SK-N-MC (cell line): ENCODE measurements around the gene DACT3.

Source experiments
- DNase-seq: peaks from one replicate; pipeline ENCODE4 v3.0.0-alpha.2; 2011; ENCODE audit warnings: low read depth, low spot score
- H3K27ac ChIP-seq: fragments of 200-600 bp; sonication (generic); 2 replicates; pipeline ENCODE4 v1.5.1; 2016; ENCODE audit warnings: mixed run types
- H3K36me3 ChIP-seq: fragments of 200-600 bp; sonication (generic); 2 replicates; pipeline ENCODE4 v1.6.1; 2017; ENCODE audit warnings: antibody characterized with exemption, low read length, mixed read lengths; ENCODE audit not compliant: insufficient read depth
- H3K4me3 ChIP-seq: fragments of 200-600 bp; sonication (generic); 2 replicates; pipeline ENCODE4 v1.5.1; 2016
- H3K9ac ChIP-seq: fragments of 200-600 bp; sonication (generic); 2 replicates; pipeline ENCODE4 v1.8.0; 2017; ENCODE audit warnings: mixed run types, mixed read lengths; ENCODE audit not compliant: insufficient read length
- H3K9me3 ChIP-seq: fragments of 200-600 bp; sonication (generic); 2 replicates; pipeline ENCODE4 v1.6.1; 2017; ENCODE audit warnings: low read depth, mild to moderate bottlenecking, antibody characterized with exemption, low read length, moderate library complexity, mixed read lengths
- EZH2 ChIP-seq: fragments of 200-600 bp; sonication (generic); IDR thresholded peaks from one replicate; pipeline ENCODE4 v1.6.1; 2017; ENCODE audit warnings: antibody characterized with exemption
- FOXP2 ChIP-seq: optimal IDR thresholded peaks from 2 replicates; pipeline ENCODE3; 2011; ENCODE audit warnings: mild to moderate bottlenecking, moderate library complexity; ENCODE audit not compliant: insufficient read depth; ENCODE audit errors: extremely low read length, control extremely low read depth
- POLR2AphosphoS5 ChIP-seq: IDR thresholded peaks from 2 replicates; pipeline ENCODE4 v1.6.1; 2012; ENCODE audit warnings: mild to moderate bottlenecking, low read depth, low read length, borderline replicate concordance

The DACT3 gene

GRCh38 chr19:46621191-46622117 lies 39.5 kb downstream of the DACT3 start:
- H3K36me3 ChIP-seq = no peaks in the 10 kb centered on the region
- no peak overlapping the region for H3K4me3 ChIP-seq
- no peaks in the 10 kb centered on the region for H3K9me3 ChIP-seq
- no peak overlapping the region for H3K27ac ChIP-seq
- no peak for TF ChIP-seq POLR2AphosphoS5
- TF ChIP-seq EZH2 = no peak
- no peak for TF ChIP-seq FOXP2
- DNase-seq = no peak
- H3K9ac ChIP-seq = no peak overlapping the region

DNA sequence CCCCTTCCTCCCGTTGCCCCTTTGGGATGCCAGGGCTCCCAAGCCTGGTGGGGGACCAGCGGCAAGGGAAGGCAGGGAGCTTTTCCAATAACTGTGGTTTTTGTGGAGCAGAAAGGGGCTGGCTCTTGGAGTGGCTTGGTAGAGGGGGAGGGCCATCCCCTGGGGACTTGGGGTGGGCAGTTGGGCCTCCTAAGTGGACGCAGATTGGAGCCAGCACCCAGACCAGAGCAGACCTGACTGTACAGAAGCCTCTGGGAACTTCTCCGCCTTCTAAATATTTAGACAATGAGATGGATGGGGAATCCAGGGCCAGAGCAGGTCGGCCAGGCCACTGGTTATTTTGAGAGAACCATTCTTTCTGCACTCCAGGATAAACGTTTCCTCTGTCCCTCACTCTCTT lies 40.3 kb downstream of the DACT3 start:
- Histone ChIP-seq H3K9me3 (no peaks in the 10 kb centered on the region), H3K36me3 (no peaks in the 10 kb centered on the region), H3K27ac (no peak overlapping the region), H3K9ac (no peak overlapping the region), H3K4me3 (no peak overlapping the region)
- no peak for TF ChIP-seq FOXP2
- TF ChIP-seq EZH2 = no peak
- TF ChIP-seq POLR2AphosphoS5 = no peak
- no peak for DNase-seq

GRCh38 chr19:46620267-46620666 lies 40.7 kb downstream of the DACT3 start:
- TF ChIP-seq POLR2AphosphoS5 = no peak
- no peak for TF ChIP-seq FOXP2
- TF ChIP-seq EZH2 = no peak
- no peaks in the 10 kb centered on the region for H3K9me3 ChIP-seq
- H3K9ac ChIP-seq = no peak overlapping the region
- no peak overlapping the region for H3K4me3 ChIP-seq
- DNase-seq = no peak
- no peak overlapping the region for H3K27ac ChIP-seq
- no peaks in the 10 kb centered on the region for H3K36me3 ChIP-seq

DNA sequence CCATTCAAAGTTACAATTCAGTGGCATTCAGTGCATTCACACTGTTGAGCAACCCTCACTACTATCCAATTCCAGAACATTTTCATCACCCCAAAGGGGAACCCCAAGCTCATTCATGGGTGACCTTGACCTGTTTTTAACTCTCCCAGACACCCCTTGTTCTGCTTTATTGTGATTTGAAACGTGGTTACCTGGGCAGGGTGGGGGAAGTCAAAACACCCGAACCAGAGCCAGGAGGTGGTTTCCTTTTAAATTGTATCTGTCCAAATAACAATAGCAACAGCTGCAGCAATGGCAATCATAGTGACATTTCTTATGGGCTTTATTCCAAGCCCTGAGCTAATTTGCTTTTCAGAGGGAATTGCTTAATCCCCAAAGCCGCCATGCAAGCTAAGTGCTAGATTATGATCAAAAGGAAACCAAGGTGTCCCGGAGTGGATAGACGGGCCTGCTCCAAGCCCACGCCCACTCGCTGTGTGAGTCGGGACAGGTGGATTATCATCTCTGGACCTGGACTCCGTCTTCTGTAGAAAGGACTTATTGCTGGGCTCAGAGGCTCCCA lies 42.2 kb downstream of the DACT3 start:
- no peak for DNase-seq
- H3K9ac ChIP-seq = no peak overlapping the region
- H3K36me3 ChIP-seq = no peaks in the 10 kb centered on the region
- H3K4me3 ChIP-seq = no peak overlapping the region
- H3K27ac ChIP-seq = no peak overlapping the region
- TF ChIP-seq POLR2AphosphoS5 (no peak), EZH2 (no peak), FOXP2 (no peak)
- H3K9me3 ChIP-seq = no peaks in the 10 kb centered on the region

GRCh38 chr19:46617601-46618000 lies 43.4 kb downstream of the DACT3 start:
- no peak overlapping the region for H3K9ac ChIP-seq
- DNase-seq = no peak
- H3K4me3 ChIP-seq = no peak overlapping the region

DNA sequence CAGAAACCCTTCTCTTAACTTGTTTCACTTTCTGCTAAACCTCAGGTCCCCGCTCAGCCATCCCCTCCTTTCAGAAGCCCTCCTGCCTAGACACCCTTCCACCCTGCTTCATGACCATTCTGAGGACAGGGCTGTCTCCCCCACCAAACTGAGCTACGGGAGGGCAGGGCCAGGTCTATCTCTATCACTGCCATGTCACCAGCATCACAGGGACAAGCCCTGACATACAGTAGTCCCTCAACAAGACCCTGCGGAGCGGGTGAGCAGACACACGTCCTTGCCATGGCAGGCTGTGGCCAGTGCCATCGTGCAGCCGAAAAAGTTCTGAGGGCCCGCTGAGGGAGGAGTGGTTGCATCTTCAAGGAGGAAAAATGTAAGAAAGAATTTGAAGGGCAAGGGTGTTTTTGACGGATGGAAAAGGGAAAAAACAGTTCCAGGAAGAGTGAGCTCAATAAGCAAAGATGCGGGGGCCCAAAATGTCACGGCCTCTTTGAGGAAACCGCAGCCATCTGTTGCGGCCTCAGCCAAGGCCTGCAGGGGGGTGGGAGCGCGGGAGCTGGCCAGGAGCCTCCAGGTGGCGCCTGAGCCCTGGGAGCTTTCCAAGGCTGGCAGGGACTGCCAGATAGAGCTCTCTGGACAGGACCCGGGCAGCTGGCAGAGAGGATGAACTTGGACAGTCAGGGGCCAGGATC lies 44.2 kb downstream of the DACT3 start:
- no peak for TF ChIP-seq POLR2AphosphoS5
- TF ChIP-seq EZH2 = no peak
- no peak for TF ChIP-seq FOXP2
- DNase-seq = no peak
- Histone ChIP-seq H3K9me3 (no peaks in the 10 kb centered on the region), H3K9ac (no peak overlapping the region), H3K36me3 (no peaks in the 10 kb centered on the region), H3K27ac (no peak overlapping the region), H3K4me3 (no peak overlapping the region)

More at GRCh38 chr19:46617601-46618000, 43.4 kb downstream of the DACT3 start:
- Histone ChIP-seq H3K36me3 (no peaks in the 10 kb centered on the region), H3K9me3 (no peaks in the 10 kb centered on the region), H3K27ac (no peak overlapping the region)
- TF ChIP-seq FOXP2 (no peak), POLR2AphosphoS5 (no peak), EZH2 (no peak)

- H3K9me3 ChIP-seq = no peaks in the 10 kb centered on the region
- no peak for DNase-seq
- no peak overlapping the region for H3K9ac ChIP-seq
- H3K4me3 ChIP-seq = no peak overlapping the region
- H3K27ac ChIP-seq = no peak overlapping the region
- no peaks in the 10 kb centered on the region; the same call in 1 of the 2 replicates for H3K36me3 ChIP-seq
- no peak for TF ChIP-seq POLR2AphosphoS5
- TF ChIP-seq FOXP2 = no peak
These were observed 45.0 kb downstream of the DACT3 start for GRCh38 chr19:46615966-46616365.

DNA sequence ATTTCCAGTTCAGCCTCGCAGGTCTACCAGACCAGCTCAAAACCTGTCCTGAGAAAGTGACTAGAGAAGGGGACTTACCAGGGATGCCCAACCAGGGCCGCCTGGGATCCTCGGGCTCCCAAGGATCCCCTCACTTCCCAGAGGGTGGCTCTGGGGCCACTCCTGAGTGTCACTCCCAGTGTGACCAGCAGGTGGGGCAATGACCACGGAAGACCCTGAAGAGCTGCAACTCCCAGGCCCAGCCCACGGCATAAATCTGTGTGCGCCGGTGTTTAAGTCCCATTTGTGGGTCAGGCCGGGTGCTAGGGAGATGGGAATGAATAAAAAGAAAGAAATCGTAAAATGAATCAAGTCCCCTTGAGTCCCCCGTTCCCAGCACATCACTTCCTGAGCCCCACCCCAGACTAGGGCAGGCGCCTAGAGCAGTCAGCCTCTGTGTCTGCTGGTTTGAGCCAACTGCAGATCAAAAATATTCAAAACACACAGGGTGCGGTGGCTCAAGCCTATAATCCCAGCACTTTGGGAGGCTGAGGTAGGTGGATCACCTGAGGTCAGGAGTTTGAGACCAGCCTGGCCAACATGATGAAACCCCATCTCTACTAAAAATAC lies 46.8 kb downstream of the DACT3 start:
- Histone ChIP-seq H3K27ac (no peak overlapping the region), H3K4me3 (peak overlapping the region; percentile 14; the same call in 1 of the 2 replicates), H3K9me3 (no peaks in the 10 kb centered on the region), H3K9ac (no peak overlapping the region), H3K36me3 (peaks cover 9% of the 10 kb centered on the region; the same call in 1 of the 2 replicates)
- peak; percentile 48 for DNase-seq
- TF ChIP-seq EZH2 (no peak), FOXP2 (peak; percentile 51), POLR2AphosphoS5 (no peak)
